Activated CD4-positive, alpha-beta memory T cell treated with anti-CD3 and anti-CD28 coated beads for 36 hours (primary cell): ENCODE results near the gene RUVBL1. TPM values are rescaled to one million over a fixed set of nuclear protein-coding genes. Genes with fewer than 3 reads are reported as not detected.
A peak's percentile ranks its signal among the peaks of the same experiment; 100 is the strongest.

ENCODE experiments used
- CTCF ChIA-PET: fragments of 350-600 bp; sonication (Branson Sonifier 250); formaldehyde crosslinking; loops from one replicate; lab custom pipeline; 2021; ENCODE audit warnings: antibody characterized with exemption, inconsistent platforms; lab: Charles Lee
- POLR2A ChIA-PET: fragments of 350-600 bp; sonication (Branson Sonifier 250); formaldehyde crosslinking; loops from one replicate; lab custom pipeline; 2021; ENCODE audit warnings: antibody characterized with exemption; lab: Charles Lee
- DNase-seq: peaks from one replicate; pipeline ENCODE4 v3.0.0-alpha.2; 2020
- H3K27ac Mint-ChIP-seq: one replicate; pipeline ENCODE4 v1.8.0; 2021; ENCODE audit warnings: mixed read lengths
- H3K27me3 Mint-ChIP-seq: one replicate; pipeline ENCODE4 v1.8.0; 2021; ENCODE audit warnings: mixed read lengths
- H3K36me3 Mint-ChIP-seq: one replicate; pipeline ENCODE4 v1.8.0; 2021; ENCODE audit warnings: mixed read lengths
- H3K4me1 Mint-ChIP-seq: one replicate; pipeline ENCODE4 v1.8.0; 2021; ENCODE audit warnings: low read depth, mixed read lengths
- H3K4me3 Mint-ChIP-seq: one replicate; pipeline ENCODE4 v1.8.0; 2021; ENCODE audit warnings: mild to moderate bottlenecking, mixed read lengths
- H3K9me3 Mint-ChIP-seq: one replicate; pipeline ENCODE4 v1.8.0; 2021; ENCODE audit warnings: mixed read lengths
- intact Hi-C: fragments of 100-400 bp; cut with micrococcal nuclease; formaldehyde crosslinking; loops from one replicate; pipeline ENCODE4 v1.15.1; 2023
- total RNA-seq, 2 experiments: library from RNA; stranded (reverse); gene quantifications; one replicate each; pipeline ENCODE4 v1.2.3, GENCODE V29; 2021

Gene RUVBL1
- total RNA-seq, 2 experiments from 2014 or later = 81.6 to 87.0 TPM

DNA sequence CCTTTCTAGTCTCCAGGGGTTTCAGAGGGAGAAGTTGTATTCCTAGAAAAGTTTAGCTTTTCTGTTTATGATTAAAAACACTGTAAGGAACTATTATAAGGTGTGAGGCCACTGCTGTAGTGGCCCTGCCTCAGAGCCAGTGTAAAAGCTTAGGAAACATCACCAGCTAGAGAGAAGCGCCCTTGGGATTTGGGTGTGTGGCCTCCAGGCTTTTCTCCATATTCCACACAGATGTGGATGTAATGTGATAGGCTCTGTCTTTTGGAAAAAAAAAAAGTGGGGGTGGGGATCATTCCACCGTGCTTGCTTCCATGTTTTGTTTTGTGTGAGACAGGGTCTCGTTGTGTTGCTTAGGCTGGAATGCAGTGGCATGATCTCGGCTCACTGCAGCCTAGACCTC is 57.5 kb downstream of the RUVBL1 start:
- no peak for DNase-seq
- Mint-ChIP-seq H3K27me3 (no peaks in the 10 kb centered on the region), H3K4me1 (no peaks in the 10 kb centered on the region), H3K27ac (no peak overlapping the region), H3K4me3 (no peak overlapping the region), H3K9me3 (no peaks in the 10 kb centered on the region), H3K36me3 (peaks cover 69% of the 10 kb centered on the region)
- intact Hi-C loops = no loop called here
- ChIA-PET POLR2A (no interaction called here), CTCF (interaction anchor here (1.2 to 4.0 kb wide), 4 partner anchors 9 to 67 kb away, joined by 3 to 19 read pairs (median 4); no protein-coding TSS in a partner anchor)

DNA sequence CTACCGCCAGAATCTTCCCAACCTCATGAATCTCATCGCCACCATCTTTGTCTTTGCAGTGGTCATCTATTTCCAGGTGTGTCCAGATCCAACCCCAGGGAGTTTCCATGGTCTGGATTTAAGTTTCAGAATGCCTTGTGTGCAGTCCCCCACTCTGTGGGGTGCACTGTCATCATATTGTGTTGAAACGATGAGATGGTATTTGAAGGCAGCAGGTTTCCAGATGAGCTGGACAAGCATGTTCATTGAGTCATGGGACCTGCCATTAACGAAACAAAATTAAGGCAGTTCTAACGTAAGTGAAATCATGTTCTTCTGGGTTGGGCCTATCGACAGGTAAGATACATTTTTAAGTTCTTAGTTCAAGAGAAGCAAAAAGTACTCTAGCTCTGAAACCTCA is 58.6 kb downstream of the RUVBL1 start:
- H3K4me3 Mint-ChIP-seq = no peak overlapping the region
- no peak for DNase-seq
- POLR2A ChIA-PET = interaction anchor here (0.7 kb wide), 1 partner anchor 66 kb away, joined by 3 read pairs; no protein-coding TSS in a partner anchor
- H3K27ac Mint-ChIP-seq = no peak overlapping the region
- H3K36me3 Mint-ChIP-seq = peaks cover 74% of the 10 kb centered on the region
- intact Hi-C loops = no loop called here
- no peaks in the 10 kb centered on the region for H3K27me3 Mint-ChIP-seq
- CTCF ChIA-PET = interaction anchor here (1.4 kb wide), 1 partner anchor 11 kb away, joined by 5 read pairs; no protein-coding TSS in a partner anchor
- no peaks in the 10 kb centered on the region for H3K9me3 Mint-ChIP-seq
- H3K4me1 Mint-ChIP-seq = no peaks in the 10 kb centered on the region

DNA sequence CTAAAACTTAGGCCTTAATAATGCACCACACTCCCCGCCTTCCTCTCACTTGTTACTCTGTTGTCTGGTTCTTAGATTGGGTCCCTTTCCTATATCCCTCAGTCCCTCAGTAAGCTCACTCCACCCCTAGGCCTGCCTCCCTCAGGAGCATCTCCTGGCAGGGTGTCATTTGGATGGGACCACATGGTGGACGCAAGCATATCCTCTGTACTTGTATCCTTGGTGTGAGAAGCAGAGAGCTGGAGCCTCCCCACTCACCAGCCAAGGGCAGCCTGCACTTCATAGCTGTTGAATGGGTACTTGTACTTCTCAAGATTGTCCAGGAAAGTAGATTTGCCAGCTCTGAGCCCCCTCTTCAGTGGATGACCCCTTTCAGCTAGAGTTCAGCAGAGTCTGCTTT is 59.7 kb downstream of the RUVBL1 start:
- Mint-ChIP-seq H3K9me3 (no peaks in the 10 kb centered on the region), H3K36me3 (peaks cover 79% of the 10 kb centered on the region), H3K27ac (no peak overlapping the region), H3K27me3 (no peaks in the 10 kb centered on the region), H3K4me1 (no peaks in the 10 kb centered on the region), H3K4me3 (no peak overlapping the region)
- POLR2A ChIA-PET = no interaction called here
- DNase-seq = no peak
- intact Hi-C loops = no loop called here
- CTCF ChIA-PET = interaction anchor here (0.9 kb wide), 1 partner anchor 12 kb away, joined by 3 read pairs; no protein-coding TSS in a partner anchor

DNA sequence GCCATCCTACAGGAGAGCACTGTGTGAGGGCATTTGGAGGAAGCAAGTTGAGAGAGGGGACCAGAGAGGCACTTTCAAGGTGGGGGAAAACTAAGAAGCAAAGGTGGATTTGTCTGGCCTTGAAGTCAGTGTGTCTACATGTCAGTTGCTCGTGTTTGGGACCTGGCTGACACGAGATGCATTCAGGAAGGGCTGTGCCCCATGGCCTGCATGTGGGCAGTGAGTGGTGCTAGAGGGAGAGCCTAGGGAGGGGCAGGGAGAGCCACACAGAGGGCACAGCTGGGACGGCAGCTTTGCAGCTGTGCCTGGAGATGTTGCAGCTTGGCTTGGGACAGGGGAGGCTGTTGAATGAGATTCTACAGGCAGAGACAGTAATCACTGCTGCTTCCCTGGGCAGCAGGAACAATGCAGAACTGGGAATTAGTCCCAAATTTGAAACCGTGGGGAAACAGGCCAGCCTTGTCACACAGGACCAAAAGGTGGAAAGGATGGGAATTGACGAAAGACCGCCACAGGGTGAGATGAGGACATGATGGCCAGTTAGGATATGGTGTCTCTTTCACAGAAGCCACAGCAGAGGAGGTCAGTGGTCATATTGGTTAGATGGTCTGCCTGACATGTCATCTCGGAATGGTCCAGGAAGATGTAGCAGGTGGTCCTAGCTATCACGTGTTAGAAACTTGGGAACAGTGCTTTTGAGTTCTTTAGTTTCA is 61.4 kb downstream of the RUVBL1 start:
- Mint-ChIP-seq H3K36me3 (peaks cover 73% of the 10 kb centered on the region), H3K4me3 (no peak overlapping the region), H3K9me3 (no peaks in the 10 kb centered on the region), H3K4me1 (no peaks in the 10 kb centered on the region), H3K27me3 (no peaks in the 10 kb centered on the region), H3K27ac (peak overlapping the region; percentile 4)
- intact Hi-C loops = no loop called here
- POLR2A ChIA-PET = no interaction called here
- CTCF ChIA-PET = interaction anchor here (1.0 to 1.2 kb wide), 2 partner anchors 14 to 71 kb away, joined by 3 read pairs; no protein-coding TSS in a partner anchor
- DNase-seq = no peak

DNA sequence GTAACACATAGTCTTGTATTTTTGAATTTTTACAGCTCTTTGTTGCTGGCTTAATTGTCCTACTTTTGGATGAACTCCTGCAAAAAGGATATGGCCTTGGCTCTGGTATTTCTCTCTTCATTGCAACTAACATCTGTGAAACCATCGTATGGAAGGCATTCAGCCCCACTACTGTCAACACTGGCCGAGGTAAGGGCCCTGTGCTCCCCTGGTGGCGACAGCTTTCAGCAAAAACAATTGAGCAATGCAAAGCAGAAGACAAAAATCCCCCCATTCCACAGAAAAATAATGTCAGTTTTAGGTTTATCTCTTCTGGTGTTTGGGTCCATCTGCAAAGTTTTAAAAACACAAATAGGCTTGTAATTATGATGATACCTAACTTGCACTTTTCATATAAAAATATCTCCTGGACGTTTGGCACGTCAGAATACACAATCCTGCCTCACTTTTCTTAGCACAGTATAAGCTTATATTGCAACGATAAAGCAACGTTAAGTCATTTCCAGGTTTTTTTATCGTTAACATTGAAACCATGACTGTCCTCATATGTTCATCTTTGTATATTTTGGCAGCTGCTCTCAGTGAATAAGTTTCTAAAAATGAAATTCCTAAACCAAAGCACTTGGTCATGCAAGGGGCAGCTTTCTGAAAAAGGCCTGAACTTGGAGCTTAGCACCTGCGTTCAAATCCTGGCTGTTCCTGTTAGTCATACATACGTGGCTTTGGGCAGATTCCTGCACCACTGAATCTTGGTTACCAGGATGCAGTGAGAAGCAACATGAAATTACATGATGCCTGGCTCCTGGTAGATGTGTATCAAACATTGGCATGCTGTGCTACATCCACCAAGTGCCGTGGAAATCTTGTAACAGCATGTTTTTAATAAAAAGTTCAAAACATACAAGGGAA is 62.9 kb downstream of the RUVBL1 start:
- no peaks in the 10 kb centered on the region for H3K27me3 Mint-ChIP-seq
- H3K36me3 Mint-ChIP-seq = peaks cover 71% of the 10 kb centered on the region
- POLR2A ChIA-PET = no interaction called here
- peaks cover 1% of the 10 kb centered on the region for H3K4me1 Mint-ChIP-seq
- no peak overlapping the region for H3K4me3 Mint-ChIP-seq
- CTCF ChIA-PET = interaction anchor here (0.7 to 1.2 kb wide), 2 partner anchors 12 to 15 kb away, joined by 3 read pairs; no protein-coding TSS in a partner anchor
- DNase-seq = no peak
- no peaks in the 10 kb centered on the region for H3K9me3 Mint-ChIP-seq
- intact Hi-C loops = no loop called here
- no peak overlapping the region for H3K27ac Mint-ChIP-seq

DNA sequence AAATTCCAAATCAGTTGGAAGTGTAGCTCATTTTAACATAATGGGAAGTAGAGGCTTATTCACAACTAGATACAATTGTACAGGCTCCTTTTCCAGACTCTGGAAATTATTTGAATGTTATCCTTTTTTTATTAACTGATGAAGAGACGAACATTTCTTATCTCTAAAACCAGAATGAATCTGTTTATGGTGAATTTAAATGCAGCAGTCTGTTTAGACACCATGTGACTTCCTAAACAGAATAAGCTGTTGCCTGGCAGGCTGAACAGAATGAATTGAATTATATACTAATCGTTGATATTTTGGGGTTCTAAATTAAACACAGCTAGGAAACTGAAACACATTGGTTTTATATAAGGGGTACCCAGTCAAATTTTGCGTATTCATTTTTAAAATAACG is 67.4 kb downstream of the RUVBL1 start:
- no peak overlapping the region for H3K4me3 Mint-ChIP-seq
- H3K27me3 Mint-ChIP-seq = no peaks in the 10 kb centered on the region
- peaks cover 31% of the 10 kb centered on the region for H3K4me1 Mint-ChIP-seq
- ChIA-PET POLR2A (interaction anchor here (1.4 kb wide), 1 partner anchor 14 kb away, joined by 5 read pairs; no protein-coding TSS in a partner anchor), CTCF (interaction anchor here (0.8 to 2.8 kb wide), 5 partner anchors 11 to 78 kb away, joined by 3 to 9 read pairs (median 4); no protein-coding TSS in a partner anchor)
- intact Hi-C loops = no loop called here
- DNase-seq = no peak
- H3K9me3 Mint-ChIP-seq = no peaks in the 10 kb centered on the region
- peaks cover 68% of the 10 kb centered on the region for H3K36me3 Mint-ChIP-seq
- no peak overlapping the region for H3K27ac Mint-ChIP-seq

DNA sequence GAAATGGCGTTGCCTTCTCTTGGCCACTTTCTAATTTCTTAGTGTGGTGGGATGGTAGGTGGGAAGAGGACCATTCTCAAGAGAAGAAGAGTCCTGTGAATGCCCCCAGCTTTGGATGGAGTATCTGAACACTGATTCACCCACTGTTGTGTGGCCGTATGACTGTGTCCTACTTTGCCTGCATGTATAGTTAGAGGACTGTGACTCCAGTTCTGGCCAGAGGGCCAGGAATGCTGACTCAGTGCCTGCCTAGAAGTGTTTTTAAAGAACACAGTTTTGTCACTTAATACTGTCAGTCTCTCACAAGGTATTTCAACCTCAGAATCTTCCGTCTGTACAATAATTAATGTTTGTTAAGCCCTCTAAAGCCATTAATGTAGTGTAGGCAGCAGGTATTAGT is 69.2 kb downstream of the RUVBL1 start:
- Mint-ChIP-seq H3K4me3 (peak overlapping the region; percentile 98), H3K36me3 (peaks cover 49% of the 10 kb centered on the region)
- POLR2A ChIA-PET = interaction anchor here (1.3 to 1.5 kb wide), 3 partner anchors 12 to 99 kb away, joined by 4 read pairs; partner anchors contain the start of gene EEFSEC

DNA sequence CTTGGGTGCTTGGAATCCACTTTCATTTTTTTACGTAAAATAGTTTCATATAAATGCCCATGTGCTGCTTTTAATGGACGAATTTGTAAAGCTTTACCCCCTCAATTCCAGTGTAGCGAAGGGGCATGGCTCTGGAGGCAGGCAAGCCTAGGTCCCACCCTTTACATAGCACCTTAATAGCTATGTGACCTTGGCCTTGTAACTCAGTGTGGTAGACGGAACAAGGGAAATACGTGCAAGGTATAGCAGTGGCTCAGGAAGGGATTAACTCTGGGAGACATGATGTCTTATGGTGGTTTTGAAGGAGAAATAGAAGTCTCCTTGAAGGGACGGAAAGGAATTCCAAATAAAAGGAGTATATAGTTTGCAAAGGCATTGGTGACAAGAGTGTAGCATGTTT is 70.0 kb downstream of the RUVBL1 start:
- H3K27me3 Mint-ChIP-seq = no peaks in the 10 kb centered on the region
- POLR2A ChIA-PET = interaction anchor here (0.6 to 1.5 kb wide), 5 partner anchors 11 to 99 kb away, joined by 3 to 4 read pairs (median 4); partner anchors contain the start of genes EEFSEC and RUVBL1
- peaks cover 36% of the 10 kb centered on the region for H3K4me1 Mint-ChIP-seq
- peak overlapping the region; percentile 98 for H3K4me3 Mint-ChIP-seq
- H3K9me3 Mint-ChIP-seq = no peaks in the 10 kb centered on the region
- DNase-seq = no peak
- CTCF ChIA-PET = interaction anchor here (0.9 to 1.6 kb wide), 4 partner anchors 22 to 171 kb away, joined by 3 to 6 read pairs (median 4); no protein-coding TSS in a partner anchor
- H3K36me3 Mint-ChIP-seq = peaks cover 44% of the 10 kb centered on the region
- intact Hi-C loops = loop anchor here (2.0 kb wide), 3 partner anchors 21 to 99 kb away; partner anchors contain the start of genes EEFSEC and RUVBL1
- H3K27ac Mint-ChIP-seq = peak overlapping the region; percentile 90

More for the DNA sequence above, 69.2 kb downstream of the RUVBL1 start:
- DNase-seq = no peak
- Mint-ChIP-seq H3K9me3 (no peaks in the 10 kb centered on the region), H3K4me1 (peaks cover 36% of the 10 kb centered on the region), H3K27me3 (no peaks in the 10 kb centered on the region), H3K27ac (peak overlapping the region; percentile 90)
- intact Hi-C loops = loop anchor here (2.0 kb wide), 1 partner anchor 20 kb away; no protein-coding TSS in a partner anchor
- CTCF ChIA-PET = interaction anchor here (0.9 to 1.6 kb wide), 3 partner anchors 21 to 171 kb away, joined by 3 to 6 read pairs (median 3); no protein-coding TSS in a partner anchor

DNA sequence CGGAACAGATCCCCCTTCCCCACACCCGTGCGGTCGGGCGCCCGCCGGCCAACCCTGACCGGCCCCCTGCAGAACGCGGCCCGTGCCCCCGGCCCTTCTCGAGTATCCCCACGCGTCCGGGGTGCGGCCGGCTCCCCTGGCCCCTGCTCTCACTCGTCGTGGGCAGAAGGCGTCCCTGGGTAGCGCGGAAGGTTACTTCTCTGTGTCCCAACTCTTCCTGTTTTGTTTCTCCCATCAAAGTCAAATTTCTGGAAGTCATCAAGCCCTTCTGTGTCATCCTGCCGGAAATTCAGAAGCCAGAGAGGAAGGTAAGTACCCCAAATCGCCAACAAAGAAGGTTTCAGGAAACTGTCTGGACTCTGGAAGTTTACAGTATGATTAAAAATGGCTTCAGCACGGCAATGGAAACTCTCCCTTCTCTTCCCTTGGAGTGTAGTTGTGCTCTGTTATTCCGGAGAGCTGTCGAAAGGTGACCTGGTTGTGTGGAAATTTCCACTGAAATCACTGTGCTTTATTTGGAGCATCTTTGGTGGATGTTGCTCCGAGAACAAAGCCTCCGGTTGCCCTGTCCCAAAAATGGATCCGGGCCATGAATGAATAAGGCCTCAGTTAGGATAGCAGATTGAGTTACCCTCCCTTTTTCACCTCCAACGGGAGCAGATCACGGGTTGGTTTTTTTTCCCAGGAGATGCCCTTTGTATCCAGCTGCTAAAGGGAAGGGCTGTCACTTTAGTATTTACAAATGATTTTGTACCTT is 70.8 kb downstream of the RUVBL1 start:
- CTCF ChIA-PET = interaction anchor here (1.3 to 1.6 kb wide), 3 partner anchors 23 to 80 kb away, joined by 3 to 6 read pairs (median 4); no protein-coding TSS in a partner anchor
- H3K9me3 Mint-ChIP-seq = no peaks in the 10 kb centered on the region
- no peaks in the 10 kb centered on the region for H3K27me3 Mint-ChIP-seq
- POLR2A ChIA-PET = interaction anchor here (0.6 to 1.5 kb wide), 6 partner anchors 10 to 101 kb away, joined by 3 to 5 read pairs (median 4); partner anchors contain the start of genes EEFSEC and RUVBL1
- H3K27ac Mint-ChIP-seq = peak overlapping the region; percentile 90
- DNase-seq = no peak
- peaks cover 36% of the 10 kb centered on the region for H3K4me1 Mint-ChIP-seq
- H3K36me3 Mint-ChIP-seq = peaks cover 41% of the 10 kb centered on the region
- peak overlapping the region; percentile 98 for H3K4me3 Mint-ChIP-seq
- intact Hi-C loops = loop anchor here (1.0 to 2.0 kb wide), 3 partner anchors 70 to 454 kb away; partner anchors contain the start of genes EEFSEC, MCM2 and RUVBL1

DNA sequence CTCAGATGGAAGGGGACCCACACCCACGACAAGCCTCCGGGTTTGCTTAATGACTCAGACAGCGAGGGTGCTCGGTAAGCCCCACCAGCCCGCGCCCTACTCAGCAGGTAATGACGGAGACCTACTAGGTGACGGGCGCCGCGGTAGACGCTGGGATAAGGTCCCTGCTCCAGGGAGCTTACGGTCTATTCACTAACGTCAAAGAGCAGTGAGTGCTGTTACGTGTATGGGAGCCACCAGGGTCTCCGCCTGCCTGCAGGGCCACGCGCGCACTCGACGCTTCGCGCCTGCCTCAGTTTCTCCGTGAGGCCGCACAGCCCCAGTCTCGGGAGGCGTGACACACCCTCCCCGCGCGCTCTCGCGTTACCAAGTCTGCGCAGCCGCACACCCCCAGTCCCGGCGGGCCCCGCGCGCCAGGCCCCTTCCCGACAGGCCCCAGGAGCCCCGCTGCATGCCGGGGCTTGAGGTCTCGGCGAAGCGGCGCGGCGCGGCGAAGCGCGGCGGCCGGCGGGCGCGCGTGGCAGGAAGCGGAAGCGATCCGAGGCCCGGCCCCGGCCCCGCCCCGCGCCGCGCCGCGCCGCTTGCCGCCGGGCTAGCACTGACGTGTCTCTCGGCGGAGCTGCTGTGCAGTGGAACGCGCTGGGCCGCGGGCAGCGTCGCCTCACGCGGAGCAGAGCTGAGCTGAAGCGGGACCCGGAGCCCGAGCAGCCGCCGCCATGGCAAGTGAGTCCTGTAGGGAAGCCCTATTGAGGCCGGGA is 71.6 kb downstream of the RUVBL1 start, which contains the start of gene SEC61A1:
Gene SEC61A1 (plus strand): TSS at position 601 of the 758 bp plus-strand sequence. CDS start 116 bp downstream, at position 717.
- peaks cover 36% of the 10 kb centered on the region for H3K4me1 Mint-ChIP-seq
- H3K27ac Mint-ChIP-seq = peak within 1 kb of the TSS; percentile 90
- ChIA-PET CTCF (interaction anchor here (1.0 kb wide), 1 partner anchor 24 kb away, joined by 4 read pairs; no protein-coding TSS in a partner anchor), POLR2A (interaction anchor here (0.6 to 1.1 kb wide), 3 partner anchors 72 to 102 kb away, joined by 3 to 5 read pairs (median 3); partner anchors contain the start of gene RUVBL1)
- no peaks in the 10 kb centered on the region for H3K9me3 Mint-ChIP-seq
- peak within 1 kb of the TSS; percentile 98 for H3K4me3 Mint-ChIP-seq
- peak; percentile 97 for DNase-seq
- H3K36me3 Mint-ChIP-seq = peaks cover 34% of the 10 kb centered on the region
- intact Hi-C loops = loop anchor here (1.0 to 2.0 kb wide), 4 partner anchors 71 to 454 kb away; partner anchors contain the start of genes EEFSEC, MCM2 and RUVBL1
- no peaks in the 10 kb centered on the region for H3K27me3 Mint-ChIP-seq
